ENCODE results near the gene ZNF518A. TPM values are rescaled to one million over a fixed set of nuclear protein-coding genes. Genes with fewer than 3 reads are reported as not detected.

The ZNF518A gene
- total and polyA plus RNA-seq, 2 of the 8 experiments (the other 6 are each of a cell fraction or from before 2014, with no cell fraction given), result 6.6 to 34.8 TPM

GRCh38 chr10:96089670-96090462 is 40.2 kb upstream of the ZNF518A start (continued):
- TF ChIP-seq SP2 (IDR thresholded peaks at IDR 0.05; ENCODE audit: low read length), result no peak
- TF ChIP-seq HDAC6 (IDR thresholded peaks at IDR 0.05; ENCODE audit: low read depth, low read length), result no peak
- no peak for TF ChIP-seq CTCF (IDR thresholded peaks at IDR 0.05; ENCODE audit: control extremely low read depth in 1 of 3, insufficient read depth in 1 of 3, low read depth in 1 of 3, low read length in 3 of 3)
- no peak for TF ChIP-seq TAF1 (IDR thresholded peaks at IDR 0.05; ENCODE audit: low read depth, low read length)
- no peak for TF ChIP-seq CHD2 (IDR thresholded peaks at IDR 0.05; ENCODE audit: low read length)
- no peak for TF ChIP-seq TAF7 (optimal IDR thresholded peaks at IDR 0.05; ENCODE audit: borderline replicate concordance, low read depth, low read length)
- no peak for TF ChIP-seq CHD1 (IDR thresholded peaks at IDR 0.05; ENCODE audit: low read depth, low read length)
- no peak for TF ChIP-seq CBX8 (IDR thresholded peaks at IDR 0.05; ENCODE audit: borderline replicate concordance, low read depth, low read length)

All from H1 (cell line).